ENCODE data around the gene C11orf98. TPM values are rescaled to one million over a fixed set of nuclear protein-coding genes. Genes with fewer than 3 reads are reported as not detected.

The C11orf98 gene
- total RNA-seq, 1 donor from 2014 or later, result 73.6 TPM

GRCh38 chr11:62647609-62648005 is 17.4 kb downstream of the C11orf98 start:
- no peak overlapping the region for H3K27ac Mint-ChIP-seq (ENCODE audit: unreplicated experiment)
- H3K4me1 Mint-ChIP-seq (ENCODE audit: low read depth, unreplicated experiment), result peaks cover 14% of the 10 kb centered on the region
- no peaks in the 10 kb centered on the region for H3K36me3 Mint-ChIP-seq (ENCODE audit: unreplicated experiment)
- H3K4me3 Mint-ChIP-seq (ENCODE audit: unreplicated experiment), result no peak overlapping the region
- no peak for TF ChIP-seq CTCF (IDR thresholded peaks at IDR 0.05; ENCODE audit: partially characterized antibody, unreplicated experiment)
- no peak for DNase-seq
- peaks cover 9% of the 10 kb centered on the region for H3K27me3 Mint-ChIP-seq (ENCODE audit: unreplicated experiment)
- peaks cover 7% of the 10 kb centered on the region for H3K9me3 Mint-ChIP-seq (ENCODE audit: unreplicated experiment)

DNA sequence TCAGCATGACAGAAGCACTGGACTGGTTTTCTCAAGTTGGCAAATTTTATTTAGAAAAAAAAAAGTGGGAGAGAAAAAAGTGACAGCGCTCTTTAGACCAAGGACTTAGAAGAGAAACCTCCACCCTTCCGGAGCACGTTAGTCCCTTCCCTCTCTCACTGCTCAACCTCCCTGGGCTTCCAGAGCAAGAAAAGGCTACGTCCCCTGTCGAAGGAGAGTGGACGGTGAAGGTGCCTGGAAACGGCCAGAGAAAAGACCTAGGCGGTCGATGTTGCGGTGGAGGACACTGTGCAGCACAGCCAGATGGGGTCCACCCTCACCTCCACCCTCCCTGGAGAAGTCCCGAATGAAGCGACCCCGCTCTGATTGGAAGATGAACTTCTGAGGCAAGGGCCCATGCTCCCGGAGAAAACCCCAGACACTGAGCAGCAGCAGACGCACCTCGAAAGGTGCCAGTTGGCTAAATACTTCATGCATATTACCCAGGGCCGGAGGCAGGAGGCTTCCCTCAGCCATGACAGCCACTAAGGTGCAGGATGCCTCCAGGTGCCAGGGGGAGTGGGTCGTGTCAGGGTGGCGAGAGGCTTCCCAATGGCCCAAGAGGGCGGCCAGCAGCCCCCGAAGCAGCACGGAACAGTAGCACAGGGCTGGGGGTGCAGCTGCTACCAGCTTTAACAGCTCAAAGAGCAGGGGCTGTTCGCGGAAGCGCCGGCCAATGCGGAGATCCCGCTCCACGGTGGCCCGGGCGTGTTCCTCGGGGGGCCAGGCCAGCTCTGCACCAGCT is 18.0 kb downstream of the C11orf98 start:
- H3K9me3 Mint-ChIP-seq (ENCODE audit: unreplicated experiment), result peaks cover 7% of the 10 kb centered on the region
- DNase-seq, result no peak
- H3K27me3 Mint-ChIP-seq (ENCODE audit: unreplicated experiment), result peaks cover 8% of the 10 kb centered on the region
- TF ChIP-seq CTCF (IDR thresholded peaks at IDR 0.05; ENCODE audit: partially characterized antibody, unreplicated experiment), result no peak
- H3K4me1 Mint-ChIP-seq (ENCODE audit: low read depth, unreplicated experiment), result peaks cover 10% of the 10 kb centered on the region
- H3K36me3 Mint-ChIP-seq (ENCODE audit: unreplicated experiment), result no peaks in the 10 kb centered on the region
- H3K27ac Mint-ChIP-seq (ENCODE audit: unreplicated experiment), result no peak overlapping the region
- H3K4me3 Mint-ChIP-seq (ENCODE audit: unreplicated experiment), result peak overlapping the region; percentile 99

- H3K27ac Mint-ChIP-seq (ENCODE audit: unreplicated experiment), result peak within 1 kb of the TSS; percentile 95
- no peaks in the 10 kb centered on the region for H3K36me3 Mint-ChIP-seq (ENCODE audit: unreplicated experiment)
- H3K4me3 Mint-ChIP-seq (ENCODE audit: unreplicated experiment), result peak within 1 kb of the TSS; percentile 99
- peak; percentile 18 for TF ChIP-seq CTCF (IDR thresholded peaks at IDR 0.05; ENCODE audit: partially characterized antibody, unreplicated experiment)
- H3K9me3 Mint-ChIP-seq (ENCODE audit: unreplicated experiment), result peaks cover 7% of the 10 kb centered on the region
- H3K27me3 Mint-ChIP-seq (ENCODE audit: unreplicated experiment), result peaks cover 8% of the 10 kb centered on the region
- peak; percentile 99 for DNase-seq
- peaks cover 10% of the 10 kb centered on the region for H3K4me1 Mint-ChIP-seq (ENCODE audit: low read depth, unreplicated experiment)
These were observed 18.8 kb downstream of the C11orf98 start, which contains the start of gene GANAB for GRCh38 chr11:62645946-62646824. TSS of gene GANAB (minus strand) at chr11:62646613. CDS start at chr11:62646599, 14 bp downstream.

DNA sequence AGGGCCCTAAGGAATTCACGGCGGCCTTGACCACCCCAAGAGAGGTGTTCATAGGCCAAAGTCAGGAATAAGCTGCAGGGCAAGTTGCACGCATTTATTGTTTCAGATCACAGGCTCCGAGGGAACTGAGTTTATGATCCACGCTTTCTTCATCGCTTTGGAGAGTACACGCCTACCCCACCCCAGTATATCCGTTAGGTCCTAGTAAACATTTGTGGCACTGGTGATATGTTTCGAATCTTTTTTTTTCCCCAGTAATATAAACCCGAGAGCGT is 19.4 kb downstream of the C11orf98 start:
- Mint-ChIP-seq H3K9me3 (ENCODE audit: unreplicated experiment) (peaks cover 7% of the 10 kb centered on the region), H3K36me3 (ENCODE audit: unreplicated experiment) (no peaks in the 10 kb centered on the region), H3K27me3 (ENCODE audit: unreplicated experiment) (peaks cover 8% of the 10 kb centered on the region), H3K27ac (ENCODE audit: unreplicated experiment) (peak overlapping the region; percentile 95), H3K4me3 (ENCODE audit: unreplicated experiment) (peak overlapping the region; percentile 99), H3K4me1 (ENCODE audit: low read depth, unreplicated experiment) (peaks cover 10% of the 10 kb centered on the region)
- TF ChIP-seq CTCF (IDR thresholded peaks at IDR 0.05; ENCODE audit: partially characterized antibody, unreplicated experiment), result no peak
- DNase-seq, result no peak
